Astrocyte (in vitro differentiated cells and primary cell): ENCODE measurements around the gene IFT43.

Experiments used
- EZH2 ChIP-seq: IDR thresholded peaks from 2 replicates; pipeline ENCODE4 v1.6.1; 2012; ENCODE audit warnings: mild to moderate bottlenecking, low read length, inconsistent platforms; ENCODE audit not compliant: insufficient read depth
- TF ChIP-seq, protein P1 (sequence below): IDR thresholded peaks from 2 replicates; pipeline ENCODE4 v1.5.1; 2011; ENCODE audit warnings: low read depth, mild to moderate bottlenecking, inconsistent platforms, low read length, moderate library complexity; ENCODE audit not compliant: insufficient read depth

DNA sequence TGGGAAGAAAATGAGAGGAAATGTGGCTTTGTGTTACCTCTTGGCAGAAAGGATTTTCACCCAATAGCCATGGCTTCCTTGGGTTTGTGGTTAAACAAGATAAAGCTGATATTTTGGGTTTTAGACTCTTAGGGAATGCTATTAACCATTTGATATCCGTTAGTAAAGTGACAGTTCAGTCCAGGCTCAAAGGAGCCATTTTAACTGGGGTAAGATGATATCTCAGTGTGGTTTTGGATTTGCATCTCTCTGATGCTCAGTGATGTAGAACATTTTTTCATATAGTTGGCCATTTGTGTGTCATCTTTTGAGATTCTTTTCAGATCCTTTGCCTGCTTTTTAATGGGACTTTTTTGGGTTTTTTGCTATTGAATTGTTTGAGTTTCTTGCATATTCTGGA lies 30.1 kb downstream of the IFT43 start:
- TF ChIP-seq, protein P1, sequence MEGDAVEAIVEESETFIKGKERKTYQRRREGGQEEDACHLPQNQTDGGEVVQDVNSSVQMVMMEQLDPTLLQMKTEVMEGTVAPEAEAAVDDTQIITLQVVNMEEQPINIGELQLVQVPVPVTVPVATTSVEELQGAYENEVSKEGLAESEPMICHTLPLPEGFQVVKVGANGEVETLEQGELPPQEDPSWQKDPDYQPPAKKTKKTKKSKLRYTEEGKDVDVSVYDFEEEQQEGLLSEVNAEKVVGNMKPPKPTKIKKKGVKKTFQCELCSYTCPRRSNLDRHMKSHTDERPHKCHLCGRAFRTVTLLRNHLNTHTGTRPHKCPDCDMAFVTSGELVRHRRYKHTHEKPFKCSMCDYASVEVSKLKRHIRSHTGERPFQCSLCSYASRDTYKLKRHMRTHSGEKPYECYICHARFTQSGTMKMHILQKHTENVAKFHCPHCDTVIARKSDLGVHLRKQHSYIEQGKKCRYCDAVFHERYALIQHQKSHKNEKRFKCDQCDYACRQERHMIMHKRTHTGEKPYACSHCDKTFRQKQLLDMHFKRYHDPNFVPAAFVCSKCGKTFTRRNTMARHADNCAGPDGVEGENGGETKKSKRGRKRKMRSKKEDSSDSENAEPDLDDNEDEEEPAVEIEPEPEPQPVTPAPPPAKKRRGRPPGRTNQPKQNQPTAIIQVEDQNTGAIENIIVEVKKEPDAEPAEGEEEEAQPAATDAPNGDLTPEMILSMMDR = no peak
- TF ChIP-seq EZH2 = no peak
